ENCODE data around the gene AFAP1L2.

The AFAP1L2 gene

GRCh38 chr10:114391599-114391998 lies 12.7 kb downstream of the AFAP1L2 start:
- no peak for DNase-seq

DNA sequence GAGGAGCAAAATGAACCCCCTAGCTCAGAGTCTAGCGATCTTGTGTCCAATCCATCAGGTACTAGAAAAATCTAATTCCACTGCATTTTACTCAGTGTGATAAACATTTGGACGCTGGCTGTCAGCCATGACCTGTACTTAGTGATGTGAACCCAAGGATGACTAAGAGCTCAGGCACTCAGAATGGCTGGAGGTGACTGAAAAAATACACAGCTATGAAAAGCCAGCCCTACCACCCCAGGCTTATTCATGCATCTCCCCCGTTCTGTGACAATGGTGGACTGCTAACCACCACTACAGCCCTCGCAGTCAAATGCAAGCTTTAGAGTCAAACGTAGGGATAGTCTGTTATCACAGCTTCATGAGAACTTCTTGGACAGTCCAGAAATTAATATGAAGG lies 14.9 kb downstream of the AFAP1L2 start:
- no peak for DNase-seq

DNA sequence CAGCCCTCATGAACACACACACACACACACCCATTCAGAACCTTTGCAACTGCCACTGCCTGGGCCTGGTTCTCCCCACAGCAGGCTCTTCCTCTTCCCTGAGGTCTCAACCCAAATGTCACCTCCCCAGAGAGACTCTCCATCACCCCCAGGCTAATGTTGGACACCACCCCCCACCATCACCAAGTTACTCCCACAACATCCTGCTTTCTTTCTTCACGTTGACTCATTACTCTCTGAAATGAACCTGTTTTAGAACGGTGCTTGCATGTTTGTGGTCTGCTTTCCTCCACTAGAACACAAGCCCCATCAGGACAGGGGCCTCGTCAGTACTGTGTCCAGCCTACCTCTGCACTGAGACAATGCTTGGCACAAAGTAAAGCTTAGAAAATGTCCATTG lies 16.0 kb downstream of the AFAP1L2 start:
- DNase-seq = no peak

DNA sequence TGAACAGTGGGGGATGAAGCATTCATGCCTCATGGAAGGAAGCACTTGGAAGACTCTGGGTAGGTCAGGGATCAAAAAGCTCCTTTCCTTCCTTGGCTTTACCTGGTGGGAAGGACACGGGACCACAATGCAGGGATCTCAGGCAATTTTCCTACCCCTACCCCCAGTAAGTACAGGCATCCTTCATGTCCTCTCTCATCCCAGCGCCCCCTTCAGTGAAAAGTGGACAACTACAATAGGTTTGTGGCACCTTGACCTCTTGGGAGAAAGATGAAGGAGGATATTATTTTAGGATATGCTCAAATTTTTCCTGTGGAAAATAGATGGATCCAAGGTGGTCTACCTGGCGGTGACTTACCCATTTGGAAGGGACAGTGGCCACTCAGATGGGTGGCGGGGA lies 16.5 kb downstream of the AFAP1L2 start:
- no peak for DNase-seq

GRCh38 chr10:114386452-114386851 lies 17.9 kb downstream of the AFAP1L2 start:
- no peak for DNase-seq

GRCh38 chr10:114385557-114385956 lies 18.7 kb downstream of the AFAP1L2 start:
- no peak for DNase-seq

DNA sequence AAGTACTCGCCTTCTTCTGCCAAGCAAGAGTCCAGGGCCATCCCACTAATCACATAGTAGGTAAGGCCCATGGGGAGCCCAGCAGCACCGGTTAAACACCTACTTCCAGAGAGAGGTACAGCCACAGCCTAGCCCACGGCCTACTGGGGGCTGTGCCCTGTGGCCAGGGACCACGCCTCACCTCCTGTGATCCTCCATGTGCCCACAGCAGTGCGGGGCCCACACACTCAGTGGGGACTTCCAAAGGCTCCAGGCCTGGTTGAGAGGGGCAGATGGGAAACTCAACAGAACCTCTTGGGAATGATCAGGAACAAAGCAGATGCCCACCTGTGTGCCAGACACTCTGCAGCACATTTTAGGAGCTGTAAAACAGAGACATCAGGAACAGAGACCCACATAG lies 19.7 kb downstream of the AFAP1L2 start:
- DNase-seq = no peak

DNA sequence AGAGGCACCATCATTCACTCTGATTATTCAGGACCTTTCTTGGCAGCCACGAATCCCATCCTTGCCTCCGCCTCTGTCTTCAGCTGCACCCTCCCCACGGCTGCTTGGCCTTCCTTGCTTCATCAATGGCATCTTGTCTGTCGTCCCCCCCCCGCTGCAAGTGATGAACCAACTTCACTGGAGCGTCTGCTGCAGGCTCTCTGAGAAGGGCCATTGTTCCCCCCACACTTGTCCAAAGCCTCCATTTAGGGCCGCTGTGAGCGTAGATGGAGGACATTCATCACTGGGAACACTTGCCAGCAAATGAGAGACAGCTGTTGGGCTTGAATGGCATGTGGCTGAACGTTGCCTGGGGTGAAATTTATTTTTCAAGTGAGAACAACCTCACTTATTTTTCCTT lies 20.1 kb downstream of the AFAP1L2 start:
- peak in 35 of 51 donors; percentile 25 to 78 (median 52) for DNase-seq

- DNase-seq = no peak
These were observed 23.5 kb downstream of the AFAP1L2 start for GRCh38 chr10:114380797-114381196.

GRCh38 chr10:114380060-114380459 lies 24.2 kb downstream of the AFAP1L2 start:
- no peak for DNase-seq

- no peak for DNase-seq
These were observed 24.7 kb downstream of the AFAP1L2 start for GRCh38 chr10:114379631-114380041.

GRCh38 chr10:114376523-114376922 lies 27.8 kb downstream of the AFAP1L2 start:
- DNase-seq = no peak

GRCh38 chr10:114375047-114375446 lies 29.3 kb downstream of the AFAP1L2 start:
- no peak for DNase-seq

- peak in 5 of 51 donors; percentile 7 to 25 (median 15) for DNase-seq
These were observed 30.1 kb downstream of the AFAP1L2 start for GRCh38 chr10:114374053-114374791.

GRCh38 chr10:114373631-114374030 lies 30.7 kb downstream of the AFAP1L2 start:
- DNase-seq = no peak

DNA sequence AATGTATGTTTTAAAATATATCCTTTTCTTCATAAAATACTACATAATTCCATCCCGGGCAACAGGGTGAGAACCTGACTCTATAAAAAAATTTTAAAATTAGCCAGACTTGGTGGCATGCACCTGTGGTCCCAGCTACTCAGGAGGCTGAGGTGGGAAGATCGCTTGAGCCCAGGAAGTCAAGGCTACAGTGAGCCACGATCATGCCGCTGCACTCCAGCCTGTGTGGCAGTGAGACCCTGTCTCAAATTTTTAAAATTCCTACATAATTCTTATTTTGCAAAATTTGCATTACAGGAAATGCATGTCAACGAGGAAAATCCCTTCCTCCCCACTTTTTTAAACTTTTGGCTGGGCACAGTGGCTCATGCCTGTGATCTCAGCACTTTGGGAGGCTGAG lies 31.3 kb downstream of the AFAP1L2 start:
- DNase-seq = no peak

GRCh38 chr10:114372179-114372578 lies 32.1 kb downstream of the AFAP1L2 start:
- DNase-seq = no peak

- no peak for DNase-seq
These were observed 33.3 kb downstream of the AFAP1L2 start for GRCh38 chr10:114370966-114371365.

- no peak for DNase-seq
These were observed 34.1 kb downstream of the AFAP1L2 start for GRCh38 chr10:114370199-114370598.

DNA sequence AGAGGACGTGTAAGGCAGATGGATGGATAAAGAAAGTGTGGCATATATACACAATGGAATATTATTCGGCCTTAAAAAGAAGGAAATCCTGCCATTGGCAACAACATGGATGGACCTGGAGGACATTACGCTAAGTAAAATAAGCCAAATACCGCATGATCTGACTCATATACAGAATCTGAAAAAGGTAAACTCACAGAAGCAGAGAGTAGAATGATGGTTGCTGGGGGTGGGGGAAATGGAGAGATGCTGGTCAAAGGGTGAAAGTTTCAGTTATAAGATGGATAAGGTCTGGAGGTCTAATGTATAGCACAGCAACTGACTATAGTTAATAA lies 36.3 kb downstream of the AFAP1L2 start:
- DNase-seq = no peak

DNA sequence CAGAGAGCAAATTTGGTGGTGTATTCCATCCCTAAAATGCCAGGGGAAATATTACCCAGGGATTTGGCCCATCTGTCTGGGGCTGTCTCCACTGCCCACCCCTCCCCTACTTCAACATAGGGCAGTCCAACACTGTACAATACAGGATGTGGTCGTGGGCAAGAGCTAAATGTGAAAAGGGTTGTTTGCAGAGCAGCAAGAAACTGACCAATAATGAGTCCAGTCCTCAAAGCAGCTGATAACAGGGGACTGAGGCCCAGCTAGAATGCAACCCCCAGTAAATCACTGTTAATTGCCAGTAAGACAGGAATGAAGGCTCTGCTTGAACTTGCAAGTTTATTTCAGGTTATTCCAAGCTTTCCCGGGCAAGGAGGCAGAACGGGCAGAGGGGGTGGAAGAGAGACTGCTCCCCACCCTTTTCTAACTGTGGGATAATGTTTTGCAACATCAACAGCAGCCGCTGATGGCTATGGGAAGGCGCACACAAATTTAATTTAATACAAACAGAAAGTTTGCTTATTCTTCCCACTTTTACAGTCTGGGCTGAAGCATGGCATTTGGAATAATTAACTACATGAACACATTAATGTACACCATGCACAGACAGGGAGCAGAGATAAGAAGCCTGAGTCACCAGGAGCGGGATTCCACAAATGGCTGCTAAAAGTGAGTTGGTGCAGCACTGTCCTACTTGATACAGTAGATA lies 36.8 kb downstream of the AFAP1L2 start:
- no peak for DNase-seq

DNA sequence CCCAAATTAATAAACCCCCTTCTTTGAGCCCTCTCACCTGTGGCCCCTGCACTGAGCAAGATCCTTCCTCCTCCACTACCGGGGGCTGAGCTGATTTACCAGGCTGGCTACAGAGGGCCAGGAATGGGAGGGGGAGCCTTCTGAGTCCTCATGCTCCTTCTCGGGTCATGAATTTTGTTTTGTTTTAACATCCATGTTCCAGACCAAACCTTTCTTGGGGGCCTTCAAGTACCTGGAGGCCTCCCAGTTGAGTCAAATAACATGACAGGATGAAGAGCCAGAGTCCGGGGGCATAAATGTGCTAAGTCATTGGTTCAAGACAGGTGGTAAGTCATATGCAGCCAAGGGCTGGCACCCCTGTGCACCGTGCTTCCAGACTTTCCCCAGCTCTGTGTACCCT lies 39.6 kb downstream of the AFAP1L2 start:
- DNase-seq = no peak

DNA sequence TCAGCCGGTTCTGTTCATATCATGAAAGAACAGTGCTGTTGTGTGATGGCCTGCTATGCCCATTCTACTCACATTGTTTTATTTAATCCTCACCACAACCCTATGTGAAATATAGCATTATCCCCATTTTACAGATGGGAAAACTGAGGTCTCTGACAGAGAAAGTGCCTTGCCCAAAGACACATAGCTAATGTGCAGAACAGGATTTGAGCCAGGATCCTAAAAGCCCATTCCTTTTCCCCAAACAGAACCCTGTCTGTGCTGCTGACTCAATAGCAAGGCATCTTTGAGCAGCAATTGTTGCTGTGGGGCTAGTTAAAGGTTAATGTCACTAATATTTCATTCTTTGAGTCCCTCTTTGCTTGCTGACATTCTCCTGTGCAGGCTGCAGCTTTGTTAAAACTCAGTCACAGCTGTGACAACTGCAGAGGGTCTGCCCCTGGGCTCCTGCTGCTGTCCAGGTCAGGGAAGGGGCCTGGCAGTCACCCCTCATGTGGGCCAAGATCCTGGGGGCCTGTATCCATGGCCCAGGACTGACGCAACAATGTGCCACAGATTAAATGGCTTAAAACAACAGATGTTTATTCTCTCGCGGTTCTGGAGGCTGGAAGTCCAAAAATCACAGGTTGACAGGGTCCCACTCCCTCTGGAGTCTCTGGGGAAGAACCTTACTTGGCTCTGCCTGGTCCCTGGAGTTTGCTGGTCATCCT lies 40.4 kb downstream of the AFAP1L2 start:
- no peak for DNase-seq

All from hypothalamus (tissue), 51 donors.